ENCODE results near the gene DPF3.

Gene DPF3

DNA sequence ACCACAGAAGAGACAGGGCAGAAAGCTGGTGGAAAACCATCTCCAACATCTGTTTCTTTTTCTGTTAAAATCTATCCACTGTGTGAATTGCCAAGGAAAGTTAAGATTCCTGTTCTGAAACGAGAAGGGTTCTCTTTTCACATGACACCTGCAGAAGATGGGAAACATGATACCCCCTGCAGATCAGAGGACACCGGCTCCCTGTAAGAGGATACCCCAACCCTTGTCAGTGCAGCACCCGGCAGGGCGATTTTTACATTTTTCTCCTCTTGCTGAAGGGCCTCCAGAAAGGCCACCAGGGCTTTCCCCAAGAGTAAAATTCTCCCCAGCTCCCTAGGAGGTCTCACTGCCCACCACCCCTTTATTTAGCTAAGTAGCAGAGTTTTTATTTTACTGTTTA lies 48.2 kb downstream of the DPF3 start:
- DNase-seq (ENCODE audit: insufficient read length, low spot score) = no peak
- FAIRE-seq = no peak

DNA sequence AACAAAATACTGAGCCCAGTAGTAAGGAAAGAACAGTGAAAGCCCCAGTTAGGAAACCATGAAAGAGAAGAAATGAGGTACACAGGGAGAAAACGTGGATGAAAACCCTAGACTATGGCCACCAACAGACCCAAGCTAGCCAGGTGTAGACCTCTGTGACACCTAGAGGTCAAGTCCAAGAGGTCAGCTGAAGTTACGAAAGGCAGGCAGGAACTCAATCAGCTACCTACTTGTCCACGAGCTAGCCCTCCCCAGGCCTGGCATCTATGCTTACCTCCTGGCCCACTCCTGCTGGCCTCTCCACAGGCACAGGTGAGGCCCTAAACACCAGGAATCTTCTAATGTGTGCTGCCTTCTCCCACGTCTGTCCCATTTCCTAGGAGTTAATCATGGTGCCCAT lies 48.7 kb downstream of the DPF3 start:
- DNase-seq (ENCODE audit: insufficient read length, low spot score) (no peak), FAIRE-seq (no peak)

DNA sequence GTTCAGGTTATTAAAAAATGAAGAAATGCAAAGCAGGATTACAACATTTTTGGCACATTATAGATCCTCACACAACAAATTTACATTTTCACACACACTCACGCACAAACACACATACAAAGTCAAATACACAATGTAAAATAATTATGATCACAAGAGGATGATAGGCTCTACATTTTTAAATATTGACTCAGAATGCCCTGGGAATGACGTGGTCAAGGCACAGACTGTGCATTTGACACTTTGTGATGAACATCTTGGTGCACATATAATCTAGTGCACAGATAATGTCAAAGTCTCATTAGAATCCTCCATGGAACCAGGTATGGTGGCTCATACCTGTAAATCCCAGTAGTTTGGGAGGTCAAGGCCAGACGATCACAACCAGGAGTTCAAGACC lies 49.4 kb downstream of the DPF3 start:
- DNase-seq (ENCODE audit: insufficient read length, low spot score) = no peak
- FAIRE-seq = no peak

DNA sequence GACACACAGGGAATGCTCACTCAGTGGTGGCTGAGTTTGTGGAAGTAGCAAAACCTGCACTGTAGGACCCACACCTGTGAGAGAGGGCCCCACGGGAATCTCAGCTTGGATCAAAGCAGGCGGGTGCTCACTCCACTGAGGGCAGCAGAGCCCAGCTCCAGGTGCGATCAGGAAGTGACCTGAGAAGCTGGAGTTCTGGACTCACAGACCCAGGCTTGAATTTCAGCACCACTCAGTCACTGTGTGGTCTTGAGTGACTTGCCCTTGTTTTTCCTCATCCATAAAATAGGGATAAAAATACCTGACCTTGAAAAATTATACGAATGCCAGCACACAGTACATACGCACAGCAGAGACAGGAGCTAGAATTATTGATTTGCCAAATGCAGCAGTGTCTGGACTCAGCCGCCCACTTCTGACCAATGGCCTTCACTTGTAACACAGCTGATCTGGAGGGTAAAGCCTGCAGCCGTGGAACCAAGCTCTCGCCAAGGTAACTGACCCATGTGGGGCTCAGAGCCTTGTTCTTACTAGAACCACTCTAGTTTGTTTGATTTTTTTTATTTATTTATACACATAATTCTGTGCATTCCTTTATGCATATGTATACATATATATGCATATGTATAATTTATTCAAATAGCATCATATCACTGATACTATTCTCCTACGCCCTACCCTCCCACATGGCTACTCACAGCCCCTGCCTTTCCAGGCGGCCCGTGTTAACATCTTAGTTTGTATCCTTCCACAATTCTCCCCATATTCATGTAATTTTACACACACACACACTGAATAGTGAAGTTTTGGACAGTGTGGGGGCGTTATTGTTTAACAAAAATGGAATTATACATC lies 53.9 kb downstream of the DPF3 start:
- FAIRE-seq = no peak
- DNase-seq (ENCODE audit: insufficient read length, low spot score) = no peak

DNA sequence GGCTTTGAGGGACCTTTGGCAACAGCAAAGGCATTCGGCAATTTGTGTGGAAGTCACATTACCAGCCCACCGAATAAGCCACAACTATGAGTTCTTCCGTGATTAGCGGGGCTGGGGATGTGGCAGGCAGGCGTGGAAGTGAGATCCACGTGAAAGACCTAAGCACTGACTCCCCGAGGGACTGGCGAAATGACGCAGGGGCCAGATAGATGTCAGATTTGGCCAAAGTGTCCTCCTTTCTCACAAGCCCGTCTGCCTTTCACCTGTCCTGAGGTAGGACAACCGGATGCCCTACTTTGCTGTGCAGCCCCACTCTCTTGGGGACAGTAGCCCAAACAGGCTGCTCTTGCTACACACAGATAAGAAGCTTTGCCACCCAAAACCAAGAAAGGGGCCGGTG lies 54.5 kb downstream of the DPF3 start:
- DNase-seq (ENCODE audit: insufficient read length, low spot score) = no peak

DNA sequence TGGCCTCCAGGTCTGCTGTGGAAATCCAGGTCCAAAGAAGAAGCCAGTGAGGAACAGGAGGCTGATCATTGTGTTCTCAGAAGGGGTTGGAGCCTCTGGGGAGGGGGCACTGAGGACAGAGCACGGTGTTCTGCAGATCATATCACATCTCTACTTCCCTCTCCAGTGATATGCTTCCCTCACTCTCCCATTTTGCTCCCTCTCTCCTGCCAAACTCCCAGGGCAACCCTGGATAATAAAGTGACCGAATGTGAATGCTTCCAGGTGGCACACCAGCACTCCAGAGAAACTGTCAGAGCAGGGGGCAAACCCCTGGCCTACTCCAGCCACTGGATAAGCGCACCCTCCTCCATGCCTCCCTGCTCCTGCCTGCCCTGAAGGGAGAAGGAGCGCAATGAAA lies 57.8 kb downstream of the DPF3 start:
- DNase-seq (ENCODE audit: insufficient read length, low spot score) (no peak), FAIRE-seq (no peak)

More for the DNA sequence above, 54.5 kb downstream of the DPF3 start:
- FAIRE-seq = no peak

DNA sequence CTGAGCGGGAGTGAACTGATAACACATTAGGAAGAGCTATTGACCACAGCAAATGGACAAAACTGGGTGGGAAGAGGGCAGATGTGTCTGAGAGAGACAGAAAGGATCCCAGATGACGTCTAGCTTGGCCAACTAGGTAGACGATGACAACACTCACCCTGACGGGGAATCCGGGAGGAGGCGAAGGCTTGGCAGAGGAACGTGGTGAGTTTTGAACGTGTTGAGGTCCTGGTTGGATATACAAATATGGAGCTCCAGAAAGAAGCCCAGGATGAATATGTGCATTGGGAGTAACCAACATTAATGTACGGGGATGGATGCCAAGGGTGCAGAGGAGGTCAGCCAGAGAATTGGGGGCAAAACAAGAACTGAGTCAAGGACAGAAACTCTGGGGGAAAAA lies 60.7 kb downstream of the DPF3 start:
- no peak for FAIRE-seq
- DNase-seq (ENCODE audit: insufficient read length, low spot score) = no peak

DNA sequence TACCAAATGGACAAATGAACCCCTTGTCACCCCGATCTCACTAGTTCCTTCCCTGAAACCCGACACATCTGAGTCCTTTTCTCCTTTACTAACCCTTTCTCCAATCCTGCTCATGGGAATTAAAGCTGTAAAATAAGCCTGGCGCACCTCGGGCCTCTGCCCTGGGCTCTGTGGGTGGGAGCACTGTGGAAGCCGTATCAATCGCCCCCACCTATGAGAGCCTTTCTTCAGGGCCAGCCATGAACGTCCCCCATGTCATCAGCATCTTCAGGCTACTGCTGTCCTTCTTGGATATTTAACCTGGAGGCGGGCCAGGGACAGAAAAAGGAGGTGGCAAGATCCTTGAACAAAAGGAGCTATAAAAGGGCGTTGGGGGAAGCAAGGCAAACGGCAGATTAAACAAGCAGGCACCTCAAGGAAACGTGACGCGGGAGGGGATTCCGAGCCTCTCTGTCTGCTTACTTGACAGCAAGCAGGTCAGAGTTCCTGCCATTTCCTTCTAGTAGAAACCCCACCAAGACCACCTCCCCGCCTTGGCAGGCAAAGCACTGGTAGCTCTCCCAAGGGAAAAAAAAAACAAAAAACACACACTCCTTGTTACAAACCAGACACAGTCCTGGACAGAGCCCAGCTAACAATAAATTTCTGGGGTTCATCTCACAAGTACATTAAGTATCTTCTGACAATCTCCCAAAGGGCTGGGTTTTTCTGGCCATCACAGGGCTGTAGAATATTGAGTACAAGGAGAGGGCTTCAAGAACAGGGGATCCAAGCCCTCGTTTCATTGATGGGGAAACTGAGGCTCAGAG lies 62.9 kb downstream of the DPF3 start:
- no peak for FAIRE-seq

DNA sequence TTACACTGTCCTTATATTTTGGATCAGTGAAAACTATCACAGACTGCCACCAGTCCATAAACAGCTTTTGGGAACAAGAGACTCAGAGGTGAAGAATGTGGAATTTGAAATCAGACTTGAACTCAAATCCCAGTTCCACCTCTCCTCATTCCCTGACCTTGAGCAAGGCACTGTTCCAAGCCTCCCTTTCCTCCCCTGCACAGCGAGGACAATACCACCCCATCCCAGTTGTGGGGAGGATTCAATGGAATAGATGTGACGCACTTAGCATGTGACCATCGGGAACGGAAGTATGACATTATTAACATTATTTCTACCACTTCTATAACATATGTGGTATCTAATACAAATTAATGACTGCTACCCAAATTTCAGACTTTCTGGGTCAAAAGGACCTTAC lies 63.5 kb downstream of the DPF3 start:
- no peak for DNase-seq (ENCODE audit: insufficient read length, low spot score)
- no peak for FAIRE-seq

More for the DNA sequence above, 62.9 kb downstream of the DPF3 start:
- no peak for DNase-seq (ENCODE audit: insufficient read length, low spot score)

DNA sequence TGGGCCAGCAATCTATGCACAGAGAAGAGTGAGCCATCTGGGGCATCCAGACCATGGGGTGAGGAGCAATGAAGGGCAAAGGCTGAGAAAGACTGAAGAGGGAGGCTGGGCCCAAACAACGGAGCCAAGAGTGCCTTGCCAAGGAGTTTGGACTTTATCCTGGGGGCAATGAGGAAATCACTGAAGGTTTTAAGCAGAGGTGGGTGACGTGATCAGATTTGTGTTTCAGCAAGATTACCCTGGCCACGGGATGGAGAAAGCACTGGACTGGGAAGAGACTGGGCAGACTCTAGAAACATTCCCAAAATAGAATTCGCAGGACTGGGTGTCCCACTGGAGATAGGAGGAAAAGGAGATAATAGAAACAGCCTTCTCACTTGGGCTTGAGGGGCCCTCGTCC lies 65.3 kb downstream of the DPF3 start:
- DNase-seq (ENCODE audit: insufficient read length, low spot score) (no peak), FAIRE-seq (no peak)

DNA sequence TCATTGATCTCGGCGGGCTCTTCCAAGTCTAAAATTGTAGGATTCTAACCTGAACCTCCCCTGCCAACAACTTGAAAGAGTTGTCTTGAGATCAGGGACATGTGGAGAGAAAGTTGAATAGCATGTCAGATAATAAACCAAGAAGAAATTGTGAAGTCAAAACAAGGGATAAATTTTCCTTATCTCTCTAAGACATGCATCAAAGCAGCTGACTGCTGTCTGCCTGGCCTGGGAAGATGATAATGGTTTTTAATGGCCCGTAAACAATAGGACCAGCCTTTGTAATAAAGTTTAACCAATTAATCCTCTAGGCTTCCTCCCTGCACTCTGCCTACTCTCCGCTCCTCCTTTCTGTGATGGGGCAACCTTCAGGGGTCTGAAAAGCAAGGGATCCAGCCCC lies 67.9 kb downstream of the DPF3 start:
- no peak for DNase-seq (ENCODE audit: insufficient read length, low spot score)

DNA sequence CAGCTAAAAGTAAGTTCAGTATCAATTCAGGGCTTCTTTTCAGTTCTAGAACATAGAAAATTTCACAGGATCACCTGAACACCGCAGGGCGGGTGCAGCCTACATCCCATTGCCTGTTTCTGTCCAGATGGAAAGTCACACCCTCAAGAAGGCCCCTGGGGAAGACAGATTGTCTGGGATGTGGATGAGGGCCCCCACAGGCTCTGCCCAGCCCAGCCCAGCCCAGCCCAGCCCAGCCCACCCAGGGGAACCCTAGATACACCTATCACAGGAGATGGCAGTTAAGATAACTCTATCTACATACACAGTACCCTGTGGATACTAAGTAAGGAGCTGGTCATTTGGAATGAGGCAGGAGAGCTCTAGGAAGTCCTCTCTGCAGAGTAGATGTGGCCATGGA lies 68.4 kb downstream of the DPF3 start:
- DNase-seq (ENCODE audit: insufficient read length, low spot score) (no peak), FAIRE-seq (no peak)

More for the DNA sequence above, 67.9 kb downstream of the DPF3 start:
- no peak for FAIRE-seq

DNA sequence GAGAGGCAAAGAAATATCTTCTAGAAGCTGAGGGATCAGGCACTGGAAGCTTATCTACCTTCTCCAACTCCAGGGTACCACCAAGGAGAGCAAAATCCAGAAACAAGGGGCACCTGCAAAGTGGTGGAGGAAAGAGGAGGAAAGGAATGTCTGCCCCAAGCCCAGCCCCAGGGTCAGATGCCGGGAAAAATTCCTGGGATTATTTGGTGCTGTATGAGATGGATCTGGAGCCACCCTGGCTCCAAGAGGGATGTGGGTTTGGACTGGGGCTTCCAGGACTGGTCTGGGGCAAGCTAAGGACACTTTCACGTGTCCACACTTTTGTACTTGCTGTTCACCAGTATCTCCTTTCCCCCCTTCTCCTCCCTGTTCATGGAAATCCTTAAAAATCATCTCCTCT lies 69.8 kb downstream of the DPF3 start:
- FAIRE-seq (no peak), DNase-seq (ENCODE audit: insufficient read length, low spot score) (no peak)

DNA sequence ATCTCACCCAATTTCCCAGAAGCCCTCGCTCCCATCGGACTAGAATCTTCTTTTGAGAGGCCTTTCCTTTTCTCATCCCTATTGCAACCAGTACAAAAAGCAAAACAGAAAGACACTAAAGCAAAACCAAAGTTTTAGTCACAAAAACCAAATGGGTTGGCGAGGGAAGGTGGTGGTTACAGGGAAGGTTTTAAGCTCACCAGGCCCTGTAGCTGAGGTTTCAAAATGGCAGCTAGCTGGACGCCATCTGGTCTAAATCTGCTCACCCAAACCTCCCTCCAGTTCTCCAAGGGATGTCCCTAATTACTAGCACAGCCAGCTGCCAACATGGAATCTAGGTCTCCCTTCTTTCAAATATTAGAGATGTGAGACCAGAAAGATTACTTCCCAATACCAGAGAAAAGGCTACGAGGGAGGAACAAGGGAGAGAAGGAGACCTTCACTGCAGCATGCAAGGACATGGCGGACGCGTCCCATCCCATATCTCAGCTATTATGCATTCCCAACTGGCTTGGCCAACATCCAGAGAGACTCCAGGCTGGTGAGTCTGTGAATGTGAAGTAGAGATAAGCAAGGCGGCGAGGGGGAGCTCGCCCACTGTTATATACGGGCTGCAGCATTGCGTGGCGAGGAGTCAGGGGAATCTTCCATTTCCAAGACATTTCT lies 70.8 kb downstream of the DPF3 start:
- DNase-seq (ENCODE audit: insufficient read length, low spot score) (no peak), FAIRE-seq (no peak)

DNA sequence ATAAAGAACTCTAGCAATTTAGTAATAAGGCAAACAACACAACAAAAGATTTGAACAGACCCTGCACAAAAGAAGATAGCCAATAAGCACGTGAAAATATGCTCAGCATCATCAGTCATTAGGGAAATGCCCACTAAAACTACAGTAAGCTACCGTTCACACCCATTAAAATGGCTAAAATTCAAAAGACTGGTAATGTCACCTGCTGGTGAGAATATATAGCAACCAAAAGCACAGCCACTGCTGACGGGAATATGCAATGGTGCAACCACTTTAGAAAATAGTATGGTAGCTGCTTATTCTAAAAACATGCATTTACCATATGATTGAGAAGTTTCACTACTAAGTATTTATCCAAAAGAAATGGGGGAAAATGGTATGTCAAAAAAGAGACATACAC lies 74.9 kb downstream of the DPF3 start:
- DNase-seq (ENCODE audit: insufficient read length, low spot score) (no peak), FAIRE-seq (no peak)

DNA sequence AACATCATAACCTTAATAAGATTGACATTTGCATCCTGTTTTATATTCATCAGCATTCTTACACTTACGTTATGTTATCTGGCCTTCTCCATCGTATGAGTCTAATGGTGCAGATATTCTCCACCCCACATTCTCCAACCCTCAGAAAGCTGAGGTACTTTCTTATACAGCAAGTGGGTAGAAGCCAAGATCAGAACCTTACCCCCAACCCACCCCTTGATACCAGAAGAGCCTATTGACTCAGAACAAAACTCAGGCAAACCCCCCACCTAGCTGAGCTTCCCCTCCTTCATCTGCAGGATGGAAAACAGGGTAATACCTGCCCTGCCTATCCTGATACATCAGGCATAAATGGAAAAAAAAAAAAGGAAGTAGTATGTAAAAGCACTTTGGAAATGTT lies 77.6 kb downstream of the DPF3 start:
- FAIRE-seq (no peak), DNase-seq (ENCODE audit: insufficient read length, low spot score) (no peak)

DNA sequence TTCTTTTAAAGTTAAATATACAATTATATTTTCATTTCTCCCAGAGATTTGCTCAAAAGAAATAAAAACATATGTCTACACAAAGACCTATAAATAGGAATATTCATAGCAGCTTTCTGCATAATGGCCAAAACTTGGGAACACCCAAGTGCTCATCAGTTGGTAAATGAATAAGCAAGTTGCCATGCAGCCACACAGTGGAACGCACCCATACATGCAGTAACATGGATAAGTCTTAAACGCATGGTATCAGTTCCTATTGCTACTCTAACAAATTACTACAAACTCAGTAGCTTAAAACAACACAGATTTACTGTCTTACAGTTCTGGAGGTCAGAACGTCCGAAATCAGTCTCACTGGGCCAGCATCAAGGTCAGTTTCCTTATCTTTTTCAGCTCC lies 78.5 kb downstream of the DPF3 start:
- DNase-seq (ENCODE audit: insufficient read length, low spot score) (no peak), FAIRE-seq (no peak)

DNA sequence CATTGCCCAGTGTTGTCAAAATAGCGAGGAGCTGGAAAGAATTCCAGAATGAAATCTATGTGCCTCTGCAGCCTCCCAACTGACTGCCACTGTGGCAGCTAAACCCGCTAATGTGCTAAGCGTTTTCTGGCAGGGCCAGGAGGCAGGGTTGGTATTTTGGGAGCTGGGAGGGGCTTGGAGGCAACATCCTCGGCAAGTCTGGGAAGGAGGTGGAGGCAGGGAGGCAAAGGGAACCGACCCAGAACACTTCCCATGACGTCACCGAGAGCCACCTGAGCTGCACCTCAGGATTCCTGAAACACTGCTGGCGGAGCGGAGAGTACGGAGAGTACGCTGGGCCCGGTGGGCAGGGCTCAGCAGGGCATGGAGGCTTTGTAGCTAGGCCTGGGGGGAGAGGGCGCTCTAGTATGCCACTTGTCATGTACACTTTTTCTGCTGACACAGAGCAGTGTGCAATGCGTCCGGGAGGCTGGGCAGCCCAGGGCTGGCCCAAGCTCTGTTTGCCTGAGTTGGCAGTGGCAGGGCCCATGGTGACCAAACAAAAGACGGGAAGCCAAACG lies 81.5 kb downstream of the DPF3 start:
- no peak for DNase-seq (ENCODE audit: insufficient read length, low spot score)
- FAIRE-seq = no peak

DNA sequence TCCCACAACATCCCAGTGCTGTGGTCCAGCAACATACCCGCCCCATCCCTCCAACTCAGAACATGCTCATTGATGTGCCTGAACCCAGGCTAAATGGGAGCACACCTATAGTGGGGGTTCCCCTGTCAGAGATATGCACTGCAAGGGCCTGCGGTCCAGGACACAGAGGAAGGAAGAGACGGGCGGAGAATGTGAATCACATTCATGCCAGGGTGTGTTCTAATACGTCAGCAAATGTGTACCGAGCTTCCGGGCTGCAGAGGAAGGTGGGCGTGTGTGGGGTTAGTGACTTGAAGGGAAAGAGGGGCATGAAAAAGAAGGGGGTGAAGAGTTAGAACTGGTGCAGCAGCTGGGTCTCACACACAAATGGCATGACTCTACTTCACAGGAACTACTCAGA lies 83.7 kb downstream of the DPF3 start:
- DNase-seq (ENCODE audit: insufficient read length, low spot score) (no peak), FAIRE-seq (no peak)

DNA sequence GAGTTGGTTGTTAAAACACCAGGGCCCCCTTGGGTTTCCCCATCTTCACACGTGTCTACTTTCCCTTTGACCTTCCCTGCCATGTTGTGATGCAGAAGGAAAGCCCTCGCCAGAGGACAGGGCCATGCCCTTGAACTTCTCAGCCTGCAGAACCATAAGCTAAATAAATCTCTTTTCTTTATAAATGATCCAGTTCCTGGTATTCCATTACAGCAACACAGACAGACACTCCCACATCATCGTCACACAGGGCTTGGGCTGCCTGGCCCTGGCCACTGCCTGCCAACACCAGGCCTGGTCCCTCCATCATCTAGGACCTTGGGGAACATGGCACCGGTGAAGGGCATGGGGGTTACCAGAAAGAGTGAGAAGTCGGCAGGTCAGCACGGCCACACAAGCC lies 84.8 kb downstream of the DPF3 start:
- DNase-seq (ENCODE audit: insufficient read length, low spot score) (no peak), FAIRE-seq (no peak)

DNA sequence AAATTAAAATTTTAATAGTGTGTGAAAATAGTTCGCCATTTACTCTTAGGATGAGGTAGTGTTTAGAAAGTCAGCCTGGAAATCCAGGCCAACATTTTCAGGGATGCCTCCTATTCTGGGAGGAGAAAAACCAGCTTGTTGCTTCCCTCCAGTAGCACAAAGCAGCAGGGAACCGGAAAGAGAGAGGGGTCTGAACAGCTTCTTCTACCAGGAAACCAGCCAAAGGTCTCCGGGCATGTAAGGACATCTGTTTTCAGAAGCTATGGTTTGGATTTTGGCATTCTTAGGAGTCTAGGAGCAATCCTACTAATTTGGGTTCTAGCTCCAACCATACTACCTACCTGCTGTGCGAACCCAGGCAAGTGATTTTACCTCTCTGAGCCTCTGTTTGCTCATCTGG lies 85.3 kb downstream of the DPF3 start:
- FAIRE-seq = no peak
- DNase-seq (ENCODE audit: insufficient read length, low spot score) = no peak

Measured in GM19239 (cell line).